GM21526 (cell line): Measurements from ENCODE around the gene PRKX.
"Not testable (repeated sequence)": the region's sequence is repeated elsewhere in the genome, so short reads cannot be mapped to it uniquely, and the experiment has no call there.

Experiments used
- ATAC-seq: cut with Tn5 transposase; IDR thresholded peaks from one replicate; pipeline ENCODE4 v1.9.1; 2021; ENCODE audit warnings: moderate library complexity; ENCODE audit not compliant: unreplicated experiment, low FRiP score

Gene PRKX

GRCh38 chrX:3712051-3712869, 1.2 kb downstream of the PRKX start:
- ATAC-seq: peak; percentile 14

DNA sequence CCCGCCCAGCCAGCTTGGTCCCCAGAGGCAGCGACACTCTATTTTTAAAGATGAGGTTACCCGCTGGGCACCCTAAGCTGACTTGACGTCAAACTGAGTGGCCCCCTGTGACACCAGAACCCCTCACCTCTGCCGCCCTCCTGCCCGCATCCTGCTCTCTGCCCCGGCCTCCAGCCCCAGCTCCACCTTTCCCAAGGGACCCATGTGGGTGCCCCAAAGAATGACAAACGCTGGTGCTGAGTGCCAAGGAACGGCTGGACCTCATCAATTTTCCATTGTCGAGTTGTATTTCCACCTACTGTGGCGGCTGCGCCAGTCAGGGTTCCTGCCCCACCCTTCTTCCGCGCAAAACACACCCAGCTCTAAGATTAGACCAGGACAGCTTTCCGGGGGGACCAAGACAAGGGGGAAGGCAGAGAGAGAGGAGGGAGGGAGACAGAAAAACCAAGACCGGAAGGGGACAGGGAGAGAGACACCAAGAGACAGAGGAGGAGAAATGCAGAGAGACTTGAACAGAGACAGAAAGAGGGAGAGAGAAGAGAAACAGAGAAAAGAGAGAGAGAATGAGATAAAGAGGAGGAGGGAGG, 2.0 kb downstream of the PRKX start:
- no peak for ATAC-seq

DNA sequence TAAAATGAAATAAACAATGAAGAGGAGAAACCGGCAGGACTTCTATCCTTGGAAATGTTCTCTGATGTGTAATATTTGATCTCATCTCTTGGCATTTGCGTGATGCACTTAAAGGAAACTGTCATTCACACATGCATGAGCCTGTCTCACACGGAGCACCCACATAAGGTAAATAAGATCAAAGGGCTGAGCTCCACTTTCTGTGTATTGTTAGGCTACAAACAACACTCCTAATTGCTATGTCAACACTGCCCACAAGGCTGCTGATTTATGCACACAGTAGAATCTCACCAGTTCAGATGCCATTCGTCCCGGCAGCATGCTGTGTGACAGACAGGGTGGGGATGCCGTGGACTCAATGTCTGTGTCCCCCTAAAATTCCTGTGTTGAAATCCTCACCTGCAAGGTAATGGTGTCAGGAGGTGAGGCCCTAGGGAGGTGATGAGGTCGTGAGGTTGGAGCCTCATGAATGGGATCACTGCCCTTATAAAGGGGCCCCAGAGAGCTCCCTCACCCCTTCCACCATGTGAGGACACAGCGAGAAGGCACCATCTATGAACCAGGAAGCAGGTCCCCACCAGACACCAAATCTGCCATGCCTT, 5.7 kb downstream of the PRKX start:
- not testable (repeated sequence) for ATAC-seq

GRCh38 chrX:3706481-3706880, 7.0 kb downstream of the PRKX start:
- ATAC-seq: no peak

GRCh38 chrX:3703251-3703650, 10.2 kb downstream of the PRKX start:
- not testable (repeated sequence) for ATAC-seq

GRCh38 chrX:3702095-3702494, 11.4 kb downstream of the PRKX start:
- not testable (repeated sequence) for ATAC-seq

- ATAC-seq: not testable (repeated sequence)
These were observed 12.0 kb downstream of the PRKX start for GRCh38 chrX:3701445-3701928.

DNA sequence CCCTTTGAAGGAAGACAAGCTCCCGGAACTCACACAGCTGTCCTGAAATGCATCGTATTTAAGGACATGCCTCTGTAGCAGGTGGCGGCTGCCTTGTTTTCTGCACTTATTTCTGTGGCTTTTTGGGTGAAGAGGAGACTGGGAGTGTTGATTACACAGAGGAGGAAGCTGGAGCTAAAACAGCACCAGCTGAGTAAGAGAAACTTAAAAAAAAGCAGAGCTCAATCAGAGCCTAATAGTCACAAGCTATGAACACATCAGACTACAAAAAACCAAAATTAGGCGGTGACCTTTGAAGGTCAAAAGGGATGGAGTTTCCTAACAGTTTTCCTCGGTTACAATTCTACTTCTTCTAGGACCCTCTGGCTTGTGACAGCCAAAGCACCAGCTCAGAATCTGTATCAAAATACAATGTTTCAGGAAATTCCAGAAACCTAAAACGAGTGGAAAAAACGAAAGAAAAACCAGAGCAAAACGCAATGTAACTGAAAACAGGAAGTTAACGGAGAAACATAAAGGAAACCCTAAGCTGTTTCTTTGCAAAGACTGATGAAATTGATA, 13.5 kb downstream of the PRKX start:
- peak; percentile 60 for ATAC-seq

DNA sequence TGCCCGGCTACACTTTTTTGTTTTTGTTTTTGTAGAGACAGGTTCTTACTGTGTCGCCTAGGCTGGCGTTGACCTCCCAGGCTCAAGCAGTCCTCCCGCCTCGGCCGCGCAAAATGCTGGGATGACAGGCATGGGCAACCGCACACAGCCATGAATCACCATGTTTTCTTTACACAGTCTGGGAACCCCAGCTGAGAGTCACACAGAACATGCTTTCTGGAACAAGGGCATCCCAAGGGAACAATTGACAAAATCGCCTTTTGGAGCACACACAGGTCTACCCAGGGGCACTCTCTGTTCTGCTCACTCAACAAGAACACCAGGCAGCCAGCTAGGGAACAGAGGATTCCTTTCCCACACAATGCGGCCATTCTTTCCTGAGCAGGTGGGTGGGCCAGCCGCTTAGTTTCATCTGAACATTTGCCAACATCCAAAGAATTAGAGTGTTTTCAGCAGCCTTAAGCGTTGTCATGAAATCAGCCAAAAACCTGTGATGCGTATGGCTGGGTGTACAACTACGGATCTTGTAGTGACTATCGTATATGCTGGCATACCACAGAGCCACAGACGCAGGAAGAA, 15.7 kb downstream of the PRKX start:
- no peak for ATAC-seq

GRCh38 chrX:3697220-3697684, 16.2 kb downstream of the PRKX start:
- no peak for ATAC-seq

DNA sequence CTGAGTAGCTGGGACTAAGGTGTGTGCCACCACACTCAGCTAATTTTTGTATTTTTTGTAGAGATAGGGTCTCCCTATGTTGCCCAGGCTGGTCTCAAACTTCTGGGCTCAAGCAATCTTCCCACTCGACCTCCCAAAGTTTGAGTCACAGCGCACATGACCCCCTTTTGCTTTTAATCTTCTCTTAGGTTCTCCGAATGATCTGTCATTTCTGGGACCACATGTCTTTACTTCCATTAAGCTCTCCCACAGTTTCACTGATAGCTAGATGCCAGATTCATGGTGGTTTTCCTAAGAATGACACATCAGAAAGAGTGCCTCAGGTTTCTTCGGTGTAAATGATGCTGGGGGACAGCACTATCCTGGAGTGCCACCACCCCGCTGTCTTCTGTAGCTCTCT, 17.9 kb downstream of the PRKX start:
- no peak for ATAC-seq

DNA sequence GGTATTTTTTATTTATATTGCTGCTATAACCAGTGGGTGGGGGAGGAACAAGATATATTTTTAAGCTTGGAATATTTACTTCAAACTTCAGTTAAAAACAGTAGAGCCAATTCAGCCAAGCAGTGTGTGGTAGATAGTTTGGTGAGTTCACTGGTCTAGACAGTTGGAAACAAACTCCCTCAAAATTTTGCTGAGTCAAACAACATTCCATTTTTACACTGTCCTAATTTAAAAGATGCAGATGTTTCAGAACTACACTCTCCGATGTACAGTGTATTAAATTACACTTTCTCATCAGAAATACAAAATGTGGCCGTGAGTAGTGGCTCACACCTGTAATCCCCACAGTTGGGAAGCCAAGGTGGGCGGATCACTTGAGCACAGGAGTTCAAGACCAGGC, 23.3 kb downstream of the PRKX start:
- ATAC-seq: no peak

DNA sequence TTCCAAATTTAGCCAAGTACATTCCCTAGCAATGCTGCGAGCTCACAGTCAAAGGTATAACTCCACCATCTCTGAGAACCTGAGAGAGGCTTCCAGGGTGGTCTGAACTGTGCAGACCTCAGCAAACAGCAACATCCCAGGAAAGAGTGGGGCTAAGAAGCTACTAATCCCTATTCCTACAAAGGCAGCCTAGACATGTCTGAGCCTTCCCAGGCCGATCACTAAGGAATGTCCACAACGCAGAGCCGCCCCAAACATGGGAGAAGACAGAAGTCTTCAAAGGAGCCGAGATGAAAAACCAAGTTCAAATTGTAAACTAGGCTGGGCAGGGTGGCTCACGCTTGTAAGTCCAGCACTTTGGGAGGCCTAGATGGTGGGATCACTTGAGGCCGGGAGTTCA, 30.2 kb downstream of the PRKX start:
- not testable (repeated sequence) for ATAC-seq

DNA sequence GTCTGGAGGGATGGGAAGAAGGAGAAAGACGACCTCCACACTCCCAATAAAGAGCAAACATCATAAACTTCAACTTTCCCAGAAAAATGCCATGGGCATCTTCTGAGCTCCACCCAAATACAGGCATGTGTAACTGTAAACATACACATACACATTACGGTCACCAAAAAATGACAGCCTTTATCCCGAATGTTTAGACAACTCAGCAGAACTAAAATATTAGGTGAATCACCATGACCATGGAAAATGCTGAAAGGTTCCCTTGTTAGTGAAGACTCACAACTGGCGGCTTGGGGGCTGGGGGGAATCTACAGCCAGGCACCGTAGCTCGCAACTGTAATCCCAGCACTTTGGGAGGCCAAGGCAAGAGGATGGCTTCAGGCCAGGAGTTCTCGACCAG, 33.0 kb downstream of the PRKX start:
- no peak for ATAC-seq

- no peak for ATAC-seq
These were observed 33.8 kb downstream of the PRKX start for GRCh38 chrX:3679669-3680068.

GRCh38 chrX:3678328-3678727, 35.1 kb downstream of the PRKX start:
- no peak for ATAC-seq

DNA sequence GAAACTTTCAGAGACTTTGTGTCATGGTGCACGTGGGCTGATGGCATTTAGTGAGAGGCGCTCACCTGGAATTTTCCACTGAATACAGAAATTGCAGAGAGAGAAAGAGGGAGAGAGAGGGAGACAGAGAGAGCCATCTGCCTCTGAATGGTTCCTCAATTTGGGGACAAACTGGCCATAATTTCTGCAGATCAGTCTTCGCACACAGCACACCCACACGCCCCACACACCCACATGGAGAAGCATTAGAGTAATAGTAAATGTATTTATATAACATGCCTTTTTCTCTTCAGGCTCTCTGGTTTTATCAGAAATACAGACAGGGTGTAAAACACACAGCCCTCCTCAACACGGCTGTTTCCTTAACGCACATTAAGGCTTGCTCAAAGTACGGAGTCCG, 38.6 kb downstream of the PRKX start:
- no peak for ATAC-seq

- no peak for ATAC-seq
These were observed 43.5 kb downstream of the PRKX start for GRCh38 chrX:3669841-3670475.

- no peak for ATAC-seq
These were observed 46.5 kb downstream of the PRKX start for GRCh38 chrX:3666975-3667374.

GRCh38 chrX:3664921-3665320, 48.5 kb downstream of the PRKX start:
- no peak for ATAC-seq
